Activated CD8-positive, alpha-beta T cell treated with anti-CD3 and anti-CD28 coated beads for 36 hours (primary cell): ENCODE data around the gene SFXN4. TPM values are rescaled to one million over a fixed set of nuclear protein-coding genes. Genes with fewer than 3 reads are reported as not detected.

Source experiments
- ATAC-seq: fragments of 200-7000 bp; cut with Tn5 transposase; one replicate; pipeline ENCODE4 v1.10.0; 2021; ENCODE audit warnings: mild to moderate bottlenecking, moderate library complexity
- CTCF ChIA-PET: fragments of 350-600 bp; sonication (Branson Sonifier 250); formaldehyde crosslinking; loops from one replicate; lab custom pipeline; 2021; ENCODE audit warnings: antibody characterized with exemption; lab: Charles Lee
- POLR2A ChIA-PET: fragments of 350-600 bp; sonication (Branson Sonifier 250); formaldehyde crosslinking; loops from one replicate; lab custom pipeline; 2021; ENCODE audit warnings: antibody characterized with exemption; lab: Charles Lee
- DNase-seq: peaks from one replicate; pipeline ENCODE4 v3.0.0-alpha.2; 2020
- H3K27ac Mint-ChIP-seq: one replicate; pipeline ENCODE4 v1.8.0; 2021; ENCODE audit warnings: mild to moderate bottlenecking, mixed read lengths
- H3K27me3 Mint-ChIP-seq: one replicate; pipeline ENCODE4 v1.8.0; 2021; ENCODE audit warnings: mixed read lengths
- H3K36me3 Mint-ChIP-seq: one replicate; pipeline ENCODE4 v1.8.0; 2021; ENCODE audit warnings: low read depth, mixed read lengths
- H3K4me1 Mint-ChIP-seq: one replicate; pipeline ENCODE4 v1.8.0; 2021; ENCODE audit warnings: low read depth, mixed read lengths
- H3K4me3 Mint-ChIP-seq: one replicate; pipeline ENCODE4 v1.8.0; 2021; ENCODE audit warnings: mild to moderate bottlenecking, moderate library complexity, mixed read lengths
- H3K9me3 Mint-ChIP-seq: one replicate; pipeline ENCODE4 v1.8.0; 2021; ENCODE audit warnings: mixed read lengths
- CTCF ChIP-seq: fragments of 200-600 bp; IDR thresholded peaks from one replicate; pipeline ENCODE4 v1.8.0; 2022; ENCODE audit warnings: antibody characterized with exemption, mild to moderate bottlenecking
- intact Hi-C: fragments of 100-400 bp; cut with micrococcal nuclease; formaldehyde crosslinking; loops from one replicate; pipeline ENCODE4 v1.10.0; 2022
- total RNA-seq, 2 experiments: library from RNA; stranded (reverse); gene quantifications; one replicate each; pipeline ENCODE4 v1.2.3, GENCODE V29; 2021

SFXN4 gene
- total RNA-seq, 2 experiments from 2014 or later: 45.9 to 50.3 TPM

DNA sequence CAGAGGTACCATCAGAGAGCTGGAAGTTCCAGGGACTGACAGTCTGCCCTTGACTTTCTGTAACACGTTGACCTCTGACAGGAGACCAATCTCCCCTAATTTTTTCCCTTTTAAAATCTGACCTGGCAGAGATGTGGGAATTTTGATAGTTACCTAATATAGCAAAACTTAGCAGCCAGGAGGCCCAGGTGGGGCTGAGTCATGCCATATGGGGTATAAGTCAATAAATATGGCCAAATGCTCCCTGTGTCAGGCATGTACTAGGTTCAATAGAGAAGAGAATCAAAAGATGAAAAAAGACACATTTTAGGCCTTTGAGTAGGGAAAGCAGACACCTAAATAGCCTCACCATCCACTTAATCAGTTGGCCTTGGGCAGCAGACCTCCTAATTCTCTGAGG, 35.7 kb upstream of the SFXN4 start:
- CTCF ChIA-PET: interaction anchor here (1.6 to 3.9 kb wide), 4 partner anchors 11 to 243 kb away, joined by 4 to 61 read pairs (median 24); no protein-coding TSS in a partner anchor
- DNase-seq (no peak), ATAC-seq (no peak)
- Mint-ChIP-seq H3K27ac (no peak overlapping the region), H3K9me3 (no peaks in the 10 kb centered on the region), H3K27me3 (no peaks in the 10 kb centered on the region), H3K36me3 (no peaks in the 10 kb centered on the region), H3K4me3 (no peak overlapping the region), H3K4me1 (peaks cover 17% of the 10 kb centered on the region)
- intact Hi-C loops: no loop called here
- POLR2A ChIA-PET: interaction anchor here (0.6 to 0.8 kb wide), 2 partner anchors 213 to 244 kb away, joined by 3 to 5 read pairs; no protein-coding TSS in a partner anchor
- TF ChIP-seq CTCF: no peak

GRCh38 chr10:119199231-119199992, 33.9 kb upstream of the SFXN4 start:
- H3K4me3 Mint-ChIP-seq: no peak overlapping the region
- intact Hi-C loops: loop anchor here (2.0 kb wide), 1 partner anchor 217 kb away; no protein-coding TSS in a partner anchor
- DNase-seq (peak; percentile 58), ATAC-seq (peak; percentile 79)
- ChIA-PET CTCF (interaction anchor here (0.6 to 3.9 kb wide), 44 partner anchors 9 to 393 kb away, joined by 3 to 61 read pairs (median 4); partner anchors contain the start of genes GRK5 and RGS10), POLR2A (interaction anchor here (1.3 to 1.9 kb wide), 2 partner anchors 7 to 9 kb away, joined by 5 read pairs; partner anchors contain the start of gene GRK5)
- peaks cover 13% of the 10 kb centered on the region for H3K4me1 Mint-ChIP-seq
- TF ChIP-seq CTCF: peak; percentile 48
- H3K27ac Mint-ChIP-seq: no peak overlapping the region
- H3K27me3 Mint-ChIP-seq: no peaks in the 10 kb centered on the region
- H3K36me3 Mint-ChIP-seq: no peaks in the 10 kb centered on the region
- H3K9me3 Mint-ChIP-seq: no peaks in the 10 kb centered on the region

GRCh38 chr10:119198438-119198837, 32.9 kb upstream of the SFXN4 start:
- CTCF ChIA-PET: interaction anchor here (0.8 to 3.9 kb wide), 30 partner anchors 8 to 394 kb away, joined by 3 to 61 read pairs (median 4); partner anchors contain the start of gene GRK5
- H3K27me3 Mint-ChIP-seq: no peaks in the 10 kb centered on the region
- H3K36me3 Mint-ChIP-seq: no peaks in the 10 kb centered on the region
- no peak overlapping the region for H3K4me3 Mint-ChIP-seq
- TF ChIP-seq CTCF: peak; percentile 53
- H3K4me1 Mint-ChIP-seq: peaks cover 13% of the 10 kb centered on the region
- intact Hi-C loops: loop anchor here (2.0 kb wide), 1 partner anchor 218 kb away; no protein-coding TSS in a partner anchor
- ATAC-seq: peak; percentile 9
- peak overlapping the region; percentile 77 for H3K27ac Mint-ChIP-seq
- no peaks in the 10 kb centered on the region for H3K9me3 Mint-ChIP-seq
- DNase-seq: peak; percentile 63
- POLR2A ChIA-PET: interaction anchor here (0.6 to 1.9 kb wide), 4 partner anchors 8 to 34 kb away, joined by 3 to 5 read pairs (median 4); partner anchors contain the start of gene GRK5

- DNase-seq: peak; percentile 24
- Mint-ChIP-seq H3K36me3 (no peaks in the 10 kb centered on the region), H3K27ac (peak overlapping the region; percentile 77), H3K27me3 (no peaks in the 10 kb centered on the region), H3K9me3 (no peaks in the 10 kb centered on the region), H3K4me3 (no peak overlapping the region), H3K4me1 (peaks cover 13% of the 10 kb centered on the region)
- POLR2A ChIA-PET: interaction anchor here (0.6 to 1.9 kb wide), 4 partner anchors 8 to 33 kb away, joined by 3 to 5 read pairs (median 4); partner anchors contain the start of gene GRK5
- CTCF ChIA-PET: interaction anchor here (0.8 to 3.9 kb wide), 19 partner anchors 8 to 302 kb away, joined by 3 to 61 read pairs (median 6); partner anchors contain the start of gene GRK5
- intact Hi-C loops: loop anchor here (2.0 kb wide), 1 partner anchor 219 kb away; no protein-coding TSS in a partner anchor
- peak; percentile 82 for ATAC-seq
- no peak for TF ChIP-seq CTCF
Measured at GRCh38 chr10:119197921-119198320, 32.4 kb upstream of the SFXN4 start.
